H1 (cell line): ENCODE data around the gene ZNF334.

Experiments
- CEBPB ChIP-seq: IDR thresholded peaks from 2 replicates; pipeline ENCODE4 v1.6.1; 2012; ENCODE audit warnings: low read depth, low read length
- CHD7 ChIP-seq: fragments of 300-600 bp; sonication (generic); IDR thresholded peaks from 2 replicates; pipeline ENCODE4 v1.7.1; 2012; ENCODE audit warnings: low read length, moderate library complexity, mild to moderate bottlenecking, inconsistent platforms; ENCODE audit not compliant: insufficient replicate concordance
- CREB1 ChIP-seq: IDR thresholded peaks from 2 replicates; pipeline ENCODE4 v1.6.1; 2012; ENCODE audit warnings: inconsistent platforms
- CTCF ChIP-seq, 3 experiments: IDR thresholded peaks; 1 replicate in 2 of 3; 2 replicates in 1 of 3; pipeline versions ENCODE4 v1.5.1 to v1.6.1; 2011; ENCODE audit warnings: low read length in 3 of 3, mild to moderate bottlenecking in 3 of 3, inconsistent platforms in 2 of 3, low read depth in 1 of 3, moderate library complexity in 1 of 3; ENCODE audit not compliant: insufficient read depth in 1 of 3; ENCODE audit errors: control extremely low read depth in 1 of 3
- EP300 ChIP-seq, 2 experiments: IDR thresholded peaks; 1 replicate in 1 of 2; 2 replicates in 1 of 2; pipeline ENCODE4 v1.6.1; 2011 to 2012; ENCODE audit warnings: low read depth in 2 of 2, low read length in 2 of 2, mild to moderate bottlenecking in 2 of 2, borderline replicate concordance in 1 of 2, inconsistent platforms in 1 of 2, moderate library complexity in 1 of 2
- EZH2 ChIP-seq: fragments of 200-600 bp; sonication (generic); IDR thresholded peaks from 2 replicates; pipeline ENCODE4 v1.7.1; 2012; ENCODE audit warnings: low read depth, mild to moderate bottlenecking, moderate library complexity, low read length, inconsistent platforms; ENCODE audit not compliant: severe bottlenecking
- GABPA ChIP-seq: IDR thresholded peaks from 2 replicates; pipeline ENCODE4 v1.6.1; 2011; ENCODE audit warnings: mild to moderate bottlenecking, low read length, moderate library complexity, borderline replicate concordance; ENCODE audit not compliant: insufficient read depth
- RAD21 ChIP-seq, 2 experiments: IDR thresholded peaks in 1 of 2; conservative IDR thresholded peaks in 1 of 2; 2 replicates each; pipeline ENCODE4 v1.6.1; 2011; ENCODE audit warnings: low read depth in 2 of 2, low read length in 2 of 2, improper control_type of control experiment in 1 of 2, inconsistent platforms in 1 of 2, mild to moderate bottlenecking in 1 of 2, moderate library complexity in 1 of 2
- SRF ChIP-seq: IDR thresholded peaks from 2 replicates; pipeline ENCODE4 v1.6.1; 2011; ENCODE audit warnings: mild to moderate bottlenecking, low read depth, low read length, moderate library complexity
- SUZ12 ChIP-seq: fragments of 200-600 bp; sonication (generic); IDR thresholded peaks from 2 replicates; pipeline ENCODE4 v1.6.1; 2012; ENCODE audit warnings: mild to moderate bottlenecking, inconsistent platforms, low read length, moderate library complexity, mixed read lengths
- YY1 ChIP-seq: IDR thresholded peaks from 2 replicates; pipeline ENCODE4 v1.6.1; 2011; ENCODE audit warnings: low read depth, mild to moderate bottlenecking, low read length

- TF ChIP-seq CTCF (IDR thresholded peaks at IDR 0.05; ENCODE audit: control extremely low read depth in 1 of 3, insufficient read depth in 1 of 3, low read depth in 1 of 3, low read length in 3 of 3): no peak
- TF ChIP-seq EZH2: no peak
- no peak for TF ChIP-seq SRF
- no peak for TF ChIP-seq EP300 (IDR thresholded peaks at IDR 0.05; ENCODE audit: borderline replicate concordance in 1 of 2, low read depth in 2 of 2, low read length in 2 of 2)
- TF ChIP-seq CHD7: no peak
- TF ChIP-seq GABPA: no peak
- no peak for TF ChIP-seq CREB1
- no peak for TF ChIP-seq RAD21 (IDR thresholded peaks at IDR 0.05 in 1 of 2, conservative IDR thresholded peaks at IDR 0.05 in 1 of 2; ENCODE audit: low read depth in 2 of 2, low read length in 2 of 2)
- TF ChIP-seq YY1: no peak
- no peak for TF ChIP-seq SUZ12
- no peak for TF ChIP-seq CEBPB
These were observed 37.1 kb upstream of the ZNF334 start, which contains the start of gene OCSTAMP for GRCh38 chr20:46550461-46550860.
